ENCODE results near the gene RNLS.

RNLS gene

GRCh38 chr10:88245974-88246511 lies 337.1 kb downstream of the RNLS start:
- no peak for DNase-seq

GRCh38 chr10:88244781-88245625 lies 338.1 kb downstream of the RNLS start:
- no peak for DNase-seq

- no peak for DNase-seq
Observed at GRCh38 chr10:88243836-88244730, 339.0 kb downstream of the RNLS start.

- no peak for DNase-seq
Observed at GRCh38 chr10:88243202-88243744, 339.8 kb downstream of the RNLS start.

GRCh38 chr10:88241501-88241900 lies 341.6 kb downstream of the RNLS start:
- DNase-seq: no peak

- no peak for DNase-seq
Observed at GRCh38 chr10:88239212-88239611, 343.9 kb downstream of the RNLS start.

- no peak for DNase-seq
Observed at GRCh38 chr10:88238615-88238914, 344.6 kb downstream of the RNLS start.

GRCh38 chr10:88237896-88238614 lies 345.1 kb downstream of the RNLS start:
- no peak for DNase-seq

GRCh38 chr10:88236121-88236743 lies 346.9 kb downstream of the RNLS start:
- no peak for DNase-seq

GRCh38 chr10:88234297-88234696 lies 348.8 kb downstream of the RNLS start:
- DNase-seq: no peak

- DNase-seq: no peak
Observed at GRCh38 chr10:88233870-88234269, 349.2 kb downstream of the RNLS start.

- no peak for DNase-seq
Observed at GRCh38 chr10:88232983-88233543, 350.1 kb downstream of the RNLS start.

GRCh38 chr10:88232029-88232895 lies 350.9 kb downstream of the RNLS start:
- DNase-seq: no peak

GRCh38 chr10:88230251-88230650 lies 352.9 kb downstream of the RNLS start:
- no peak for DNase-seq

GRCh38 chr10:88228130-88228529 lies 355.0 kb downstream of the RNLS start:
- DNase-seq: no peak

- DNase-seq: no peak
Observed at GRCh38 chr10:88227342-88228018, 355.6 kb downstream of the RNLS start.

GRCh38 chr10:88226891-88227290 lies 356.2 kb downstream of the RNLS start:
- DNase-seq: no peak

- no peak for DNase-seq
Observed at GRCh38 chr10:88226071-88226659, 357.0 kb downstream of the RNLS start.
